ENCODE data around the gene ZNF316.

Gene ZNF316

DNA sequence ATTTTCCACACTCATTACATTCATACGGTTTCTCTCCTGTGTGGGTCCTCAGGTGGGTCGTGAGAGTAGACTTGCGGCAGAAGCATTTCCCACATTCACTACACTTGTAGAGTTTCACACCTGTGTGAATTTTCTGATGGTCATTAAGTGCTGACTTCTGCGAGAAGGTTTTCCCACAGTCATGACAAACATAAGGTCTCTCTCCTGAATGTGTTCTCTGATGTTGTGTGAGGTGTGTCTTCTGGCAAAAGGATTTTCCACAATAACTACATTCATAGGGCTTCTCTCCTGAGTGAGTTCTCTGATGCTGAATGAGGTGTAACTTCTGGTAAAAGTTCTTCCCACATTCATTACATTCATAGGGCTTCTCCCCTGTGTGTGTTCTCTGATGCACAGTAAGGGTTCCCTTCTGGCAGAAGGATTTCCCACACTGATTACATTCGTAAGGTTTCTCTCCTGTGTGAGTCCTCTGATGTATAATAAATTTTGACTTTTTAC, 54.5 kb downstream of the ZNF316 start:
- DNase-seq, result no peak

DNA sequence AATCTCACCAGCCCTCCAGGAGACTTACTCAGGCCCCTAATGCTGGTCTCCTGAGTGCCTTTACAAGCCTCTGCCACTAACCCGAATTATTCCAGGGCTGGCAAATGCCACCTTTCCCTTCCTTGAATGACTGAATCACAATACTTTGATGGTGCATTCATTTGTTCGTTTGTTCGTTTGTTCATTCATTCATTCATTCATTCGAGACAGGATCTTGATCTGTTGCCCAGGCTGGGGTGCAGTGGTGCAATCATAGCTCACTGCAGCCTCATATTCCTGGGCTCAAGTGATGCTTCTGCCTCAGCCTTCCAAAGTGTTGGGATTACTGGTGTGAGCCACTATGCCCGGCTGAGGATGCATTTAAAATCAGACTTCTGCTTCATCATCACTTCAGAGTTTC, 63.7 kb downstream of the ZNF316 start:
- no peak for DNase-seq

DNA sequence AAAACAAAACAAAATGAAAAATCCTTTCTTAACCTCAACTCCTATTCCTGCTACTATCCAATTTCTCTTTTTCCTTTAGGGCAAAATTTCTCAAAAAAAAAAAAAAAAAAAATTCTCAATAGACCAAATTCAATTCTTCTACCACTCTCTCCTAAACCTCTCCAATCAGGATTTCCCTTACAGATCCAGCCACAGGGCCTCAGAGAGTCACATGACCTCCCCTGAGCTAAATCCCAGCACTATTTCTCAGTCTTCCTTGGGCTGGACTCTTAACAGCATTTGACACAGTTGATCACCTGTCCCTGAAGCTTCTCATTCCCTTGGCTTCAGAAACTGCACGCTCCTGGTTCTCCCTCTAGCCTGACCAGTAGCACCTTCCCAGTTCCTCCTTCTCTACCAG, 64.7 kb downstream of the ZNF316 start:
- DNase-seq, result no peak
